ENCODE results near the gene DNAJB12.
"Not testable (repeated sequence)": the region's sequence is repeated elsewhere in the genome, so short reads cannot be mapped to it uniquely, and the experiment has no call there.

DNAJB12 gene
- total RNA-seq, result 50.1 to 80.4 (median 67.6) reads per million in 18 experiments

- DNase-seq, result peak; percentile 94 to 95
These were observed at the start of gene DNAJB12 for GRCh38 chr10:72354356-72355213. Gene DNAJB12, minus strand, starts transcription at chr10:72354919. Its CDS starts 22 bp downstream, at chr10:72354897.

- DNase-seq, result not testable (repeated sequence)
These were observed 40.9 kb upstream of the DNAJB12 start for GRCh38 chr10:72395581-72395980.

GRCh38 chr10:72392571-72392970, 37.9 kb upstream of the DNAJB12 start:
- peak in 1 of 2 donors; percentile 18 for DNase-seq

- DNase-seq, result no peak
These were observed 36.0 kb upstream of the DNAJB12 start for GRCh38 chr10:72390764-72391163.

DNA sequence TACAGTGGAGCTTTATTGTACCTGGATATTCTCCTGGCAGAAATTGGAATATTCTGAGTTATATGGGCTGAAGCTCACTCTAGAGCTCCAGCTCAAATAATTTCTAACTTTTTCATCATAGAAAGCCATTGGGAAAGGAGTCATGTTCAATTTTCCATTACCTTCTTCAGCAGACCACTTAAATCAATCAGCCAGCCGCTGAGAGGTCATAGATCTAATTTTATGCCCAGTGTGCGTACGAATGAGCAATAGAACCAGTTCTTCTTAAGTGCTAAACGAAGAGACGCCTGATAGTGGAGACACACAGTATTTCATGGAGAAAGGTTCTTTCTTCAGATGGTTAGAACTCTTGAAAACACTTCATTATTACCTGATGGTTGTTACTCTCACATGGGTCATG, 35.0 kb upstream of the DNAJB12 start:
- no peak for DNase-seq

DNA sequence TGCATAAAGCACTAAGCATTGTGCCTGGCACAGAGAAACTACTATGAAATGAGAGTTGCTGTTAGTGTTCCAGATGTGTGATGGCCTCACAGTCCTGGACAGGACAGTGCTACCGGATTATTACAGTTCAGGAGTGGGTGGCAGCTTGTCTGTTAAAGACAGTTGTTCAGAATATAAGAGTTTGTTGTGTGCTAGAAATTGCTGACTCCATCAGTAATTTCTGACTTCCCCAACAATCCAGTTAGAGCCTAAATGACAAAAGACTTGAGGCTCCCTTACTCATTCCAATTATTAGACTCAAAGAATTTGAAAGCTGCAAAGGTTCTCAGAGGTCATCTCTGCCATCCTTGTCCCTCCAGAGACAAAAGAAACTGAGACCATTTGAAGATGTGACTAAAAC, 34.3 kb upstream of the DNAJB12 start:
- DNase-seq, result peak; percentile 7 to 8

DNA sequence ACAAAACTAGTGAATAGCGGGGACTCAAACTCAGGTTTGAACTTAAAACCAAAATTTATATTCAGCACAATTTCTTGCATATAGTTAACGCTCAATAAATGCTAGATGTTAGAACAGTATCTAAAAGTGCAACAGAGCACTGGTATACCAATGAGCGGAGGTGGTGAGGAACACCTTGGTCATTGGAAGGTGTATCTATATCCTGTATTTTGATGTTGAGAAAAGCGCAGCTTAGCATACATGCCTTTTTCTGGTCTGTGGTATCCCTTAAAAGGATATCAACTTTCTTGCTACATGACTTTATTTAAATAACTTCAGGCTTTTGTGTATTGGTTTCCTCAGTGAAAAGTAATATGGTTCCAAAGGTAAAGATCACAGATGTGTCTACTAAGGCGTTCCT, 33.3 kb upstream of the DNAJB12 start:
- DNase-seq, result no peak

- peak; percentile 14 to 68 for DNase-seq
These were observed 32.3 kb upstream of the DNAJB12 start for GRCh38 chr10:72386916-72387586.

DNA sequence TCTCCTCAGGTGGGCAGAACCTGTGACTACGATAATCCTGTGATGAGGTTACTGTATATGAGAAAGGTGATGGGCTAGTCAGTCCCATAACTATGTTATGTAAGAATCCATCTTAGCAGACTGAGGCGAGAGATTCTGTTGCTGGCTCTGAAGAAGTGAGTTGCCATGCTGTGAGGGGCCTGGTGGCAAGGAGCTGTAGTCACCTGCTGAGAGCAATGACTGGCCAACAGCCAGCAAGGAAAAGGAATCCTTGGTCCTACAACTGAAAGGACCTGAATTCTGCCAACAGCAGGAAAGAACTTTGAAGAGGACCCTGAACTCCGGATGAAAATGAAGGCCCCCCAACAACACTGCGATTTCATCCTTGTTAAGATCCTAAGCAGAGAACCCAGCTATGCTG, 31.0 kb upstream of the DNAJB12 start:
- no peak for DNase-seq

DNA sequence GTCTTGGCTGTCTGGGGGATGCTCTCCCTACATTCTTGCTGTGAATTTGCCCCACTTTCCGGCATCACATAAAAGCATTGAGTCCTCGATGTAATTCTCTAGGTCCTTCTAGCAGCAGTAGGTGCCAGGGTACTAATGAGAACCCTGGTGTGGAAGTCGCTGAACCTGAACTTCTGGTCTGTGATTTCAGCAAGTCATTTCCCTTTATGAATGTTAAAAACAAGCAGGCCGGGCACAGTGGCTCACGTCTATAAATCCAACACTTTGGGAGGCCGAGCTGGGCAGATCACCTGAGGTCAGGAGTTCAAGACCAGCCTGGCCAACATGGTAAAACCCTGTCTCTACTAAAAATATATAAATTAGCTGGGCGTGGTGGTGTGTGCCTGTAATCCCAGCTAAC, 30.3 kb upstream of the DNAJB12 start:
- peak; percentile 5 to 9 for DNase-seq

GRCh38 chr10:72379776-72380175, 25.1 kb upstream of the DNAJB12 start:
- no peak for DNase-seq

- DNase-seq, result no peak
These were observed 24.3 kb upstream of the DNAJB12 start for GRCh38 chr10:72379062-72379461.

DNA sequence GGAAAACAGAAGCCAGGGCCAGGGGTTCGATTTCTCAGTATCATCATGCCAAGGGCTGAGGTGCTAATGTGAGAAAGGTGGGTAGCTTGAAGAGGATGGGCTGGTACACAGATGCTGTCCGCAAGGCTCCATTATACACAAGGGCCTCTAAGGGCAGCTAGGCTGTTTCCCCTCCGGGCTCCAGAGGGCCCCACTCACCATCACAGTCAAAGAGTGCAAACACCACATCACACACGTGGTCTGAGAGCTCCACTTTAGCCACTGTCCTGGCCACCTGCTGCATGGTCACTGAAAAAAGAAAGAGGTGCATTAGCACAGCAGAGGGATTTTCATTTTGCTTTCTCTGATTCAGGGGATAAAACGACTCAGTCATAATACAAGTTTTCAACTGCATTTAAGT, 20.9 kb upstream of the DNAJB12 start:
- DNase-seq, result peak; percentile 20 to 37

- DNase-seq, result no peak
These were observed 20.5 kb upstream of the DNAJB12 start for GRCh38 chr10:72375173-72375572.

- no peak for DNase-seq
These were observed 15.5 kb upstream of the DNAJB12 start for GRCh38 chr10:72370201-72370722.

DNA sequence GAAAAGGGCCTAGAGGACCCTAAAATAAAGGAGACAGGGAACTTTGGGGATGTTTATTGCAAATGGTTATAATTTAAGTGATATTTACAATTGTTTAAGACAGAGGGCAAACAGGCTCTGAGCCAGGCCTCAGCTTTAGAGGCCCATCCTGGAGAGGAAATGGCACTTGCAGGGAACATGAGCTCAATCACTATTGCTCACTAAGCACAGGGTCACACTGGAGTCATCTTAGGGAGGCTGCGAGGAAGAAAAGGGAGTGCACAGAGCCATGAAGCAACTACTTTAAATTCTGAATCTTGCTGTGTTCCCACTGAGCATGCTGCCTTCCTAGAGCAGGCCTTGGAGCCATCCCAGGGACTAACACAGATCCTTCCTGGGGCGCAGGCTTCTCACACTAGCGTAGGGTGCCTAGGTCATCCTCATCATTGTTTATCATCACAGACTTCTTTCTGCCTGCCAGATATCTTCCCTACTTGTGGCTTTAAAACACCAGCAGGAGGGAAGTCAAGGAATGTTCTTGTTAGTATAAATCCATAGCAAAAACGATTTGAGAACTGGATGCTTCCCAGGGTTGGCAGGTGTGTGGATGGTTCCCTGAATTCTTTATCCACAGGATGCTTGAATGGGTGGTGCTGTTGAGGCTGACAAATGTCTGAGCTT, 12.7 kb upstream of the DNAJB12 start:
- DNase-seq, result no peak

- DNase-seq, result no peak
These were observed 10.6 kb upstream of the DNAJB12 start for GRCh38 chr10:72365106-72365895.

DNA sequence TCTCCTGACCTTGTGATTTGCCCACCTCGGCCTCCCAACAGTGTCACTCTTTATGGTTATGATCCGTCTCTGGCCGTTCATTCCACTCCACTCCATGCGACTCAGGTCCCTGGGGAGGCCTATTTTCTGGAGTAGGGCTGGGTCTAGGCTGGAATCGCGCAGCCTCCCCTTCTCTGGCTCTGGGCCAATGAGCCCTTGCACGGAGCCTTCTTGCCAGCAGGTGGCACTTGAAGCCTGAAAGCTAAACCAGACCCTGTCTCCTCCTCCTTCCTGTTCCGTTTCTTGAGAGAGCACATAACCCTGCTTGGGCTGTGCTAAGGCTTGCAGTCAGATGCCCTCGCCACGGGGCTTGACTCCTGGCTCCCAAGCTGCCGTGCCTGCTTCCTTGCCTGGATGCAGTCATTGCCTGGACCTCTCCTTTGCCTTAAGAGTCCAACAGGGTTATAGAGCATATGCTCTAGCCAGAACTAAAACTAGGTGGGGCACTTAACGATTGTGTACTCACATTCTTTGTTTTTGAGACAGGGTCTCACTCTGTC, 9.6 kb upstream of the DNAJB12 start:
- peak; percentile 92 to 93 for DNase-seq

DNA sequence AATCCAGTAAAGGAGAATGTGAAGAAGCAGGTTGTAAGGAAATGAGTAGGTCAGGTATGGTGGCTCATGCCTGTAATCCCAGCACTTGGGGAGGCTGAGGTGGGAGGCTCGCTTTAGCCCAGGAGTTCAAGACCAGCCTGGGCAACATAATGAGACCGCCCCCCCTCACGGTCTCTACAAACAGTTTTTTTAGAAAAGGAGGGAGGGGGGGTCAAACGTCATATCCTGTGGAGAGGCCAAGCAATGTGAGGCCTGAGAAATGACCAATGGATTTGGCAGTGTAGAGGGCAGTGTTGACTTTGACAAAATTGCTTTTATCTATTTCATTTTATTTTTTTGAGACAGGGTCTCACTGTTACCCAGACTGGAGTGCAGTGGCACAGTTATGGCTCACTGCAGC, 2.3 kb upstream of the DNAJB12 start:
- no peak for DNase-seq

- no peak for DNase-seq
These were observed 1.4 kb upstream of the DNAJB12 start for GRCh38 chr10:72356115-72356514.

GRCh38 chr10:72355214-72355555, 466 bp upstream of the DNAJB12 start:
- no peak for DNase-seq

DNA sequence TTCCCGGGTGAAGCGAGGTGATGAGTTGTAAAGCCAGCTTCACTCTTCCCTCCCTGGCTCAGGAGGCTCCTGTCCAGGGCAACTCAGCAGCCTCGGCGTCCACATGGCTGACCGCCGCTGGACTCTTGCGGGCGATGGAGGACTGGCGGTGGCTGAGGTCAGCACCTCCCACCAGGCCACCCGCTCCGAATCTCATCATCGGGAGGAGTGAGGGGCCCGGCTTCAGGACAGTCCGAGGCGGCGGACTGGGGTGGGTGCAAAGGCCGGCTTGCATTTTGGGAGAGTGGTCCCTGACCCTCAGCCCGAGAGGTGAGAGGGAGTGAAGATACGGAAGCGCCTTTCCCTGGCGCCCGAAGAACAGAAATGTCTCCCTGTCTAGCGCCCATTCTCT, 759 bp downstream of the DNAJB12 start:
- peak in 1 of 2 donors; percentile 39 for DNase-seq

Data from inflammatory macrophage (primary cell).